GM12891 (cell line): ENCODE measurements around the gene OR52E5.

Experiments used
- POLR2A ChIP-seq: IDR thresholded peaks from 2 replicates; pipeline ENCODE4 v1.6.1; 2011; ENCODE audit warnings: low read depth, low read length, control low read depth
- POLR2AphosphoS5 ChIP-seq: IDR thresholded peaks from 2 replicates; pipeline ENCODE4 v1.6.1; 2011; ENCODE audit warnings: low read depth, low read length, control low read depth
- SPI1 ChIP-seq: IDR thresholded peaks from 2 replicates; pipeline ENCODE4 v1.6.1; 2011; ENCODE audit warnings: low read depth, low read length, control low read depth
- TAF1 ChIP-seq: IDR thresholded peaks from 2 replicates; pipeline ENCODE4 v1.6.1; 2011; ENCODE audit warnings: low read depth, low read length, control low read depth

DNA sequence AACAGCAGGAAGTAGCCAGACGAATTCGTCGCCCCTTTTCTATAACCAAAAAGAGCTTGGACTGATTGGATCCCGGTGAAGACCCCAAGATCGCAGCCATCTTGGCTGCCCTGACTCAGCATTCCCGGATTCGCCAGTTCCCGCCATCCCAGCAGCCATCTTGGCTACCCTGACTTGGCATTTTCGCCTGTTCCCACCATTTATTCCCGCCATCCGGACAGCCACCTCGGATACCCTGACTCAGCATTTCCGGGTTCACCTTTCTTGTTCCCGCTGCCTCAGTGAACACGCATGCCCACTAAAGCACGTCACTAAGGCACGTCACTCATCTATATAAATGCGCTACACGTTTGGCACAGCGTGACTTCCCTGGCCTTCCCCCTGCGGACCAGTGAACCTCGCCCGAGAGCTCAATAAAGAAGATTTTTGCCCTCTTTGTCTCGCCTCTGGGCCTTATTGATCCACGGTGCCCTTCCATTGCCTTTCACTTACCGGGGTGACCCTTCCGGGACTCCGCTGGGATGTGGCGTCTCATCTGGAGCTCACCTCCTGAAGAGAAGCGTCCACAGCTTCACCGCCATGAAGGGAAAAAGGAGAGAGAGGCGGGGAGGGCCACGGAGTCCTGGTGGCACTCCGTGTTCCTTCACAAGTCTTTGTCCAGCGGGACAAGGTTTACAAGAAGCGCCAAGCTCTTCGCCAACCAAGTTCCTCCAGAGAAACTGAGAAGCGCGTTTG is 45.0 kb downstream of the OR52E5 start:
- TF ChIP-seq POLR2A (no peak), POLR2AphosphoS5 (no peak), TAF1 (no peak), SPI1 (no peak)
